ENCODE results near the gene SNRNP200. TPM values are rescaled to one million over a fixed set of nuclear protein-coding genes. Genes with fewer than 3 reads are reported as not detected.
"Not testable (repeated sequence)": the region's sequence is repeated elsewhere in the genome, so short reads cannot be mapped to it uniquely, and the experiment has no call there.

Gene SNRNP200
- total RNA-seq, 4 donors from 2014 or later, result 35.0 to 147 (median 65.5) TPM

- Histone ChIP-seq H3K27ac (peak overlapping the region; percentile 74 to 85), H3K4me3 (peak overlapping the region; percentile 74 to 85), H3K9me3 (no peaks in the 10 kb centered on the region), H3K4me1 (peaks cover 0 to 9% of the 10 kb centered on the region in 2 donors), H3K27me3 (no peaks in the 10 kb centered on the region), H3K36me3 (no peaks in the 10 kb centered on the region)
- intact Hi-C loops (cut with DNase I; ENCODE audit: low total_unique reads), result no loop called here
- no peak for DNase-seq
- no peak for TF ChIP-seq POLR2A (IDR thresholded peaks at IDR 0.05)
Observed at GRCh38 chr2:96304606-96305005, 740 bp downstream of the SNRNP200 start.

- Histone ChIP-seq H3K4me1 (peaks cover 0 to 9% of the 10 kb centered on the region in 2 donors), H3K27me3 (no peaks in the 10 kb centered on the region), H3K36me3 (no peaks in the 10 kb centered on the region), H3K4me3 (no peak overlapping the region), H3K9me3 (no peaks in the 10 kb centered on the region), H3K27ac (no peak overlapping the region)
- TF ChIP-seq POLR2A (IDR thresholded peaks at IDR 0.05) (no peak), CTCF (IDR thresholded peaks at IDR 0.05) (no peak)
- intact Hi-C loops (cut with DNase I; ENCODE audit: low total_unique reads), result no loop called here
- DNase-seq, result no peak
Observed at GRCh38 chr2:96301865-96302264, 3.5 kb downstream of the SNRNP200 start.

GRCh38 chr2:96296925-96297324 lies 8.4 kb downstream of the SNRNP200 start:
- DNase-seq, result no peak
- Histone ChIP-seq H3K27me3 (no peaks in the 10 kb centered on the region), H3K27ac (no peak overlapping the region), H3K9me3 (no peaks in the 10 kb centered on the region), H3K36me3 (no peaks in the 10 kb centered on the region), H3K4me3 (no peak overlapping the region), H3K4me1 (no peaks in the 10 kb centered on the region)
- TF ChIP-seq POLR2A (IDR thresholded peaks at IDR 0.05) (no peak), CTCF (IDR thresholded peaks at IDR 0.05) (no peak)
- intact Hi-C loops (cut with DNase I; ENCODE audit: low total_unique reads), result no loop called here

GRCh38 chr2:96294271-96294670 lies 11.1 kb downstream of the SNRNP200 start:
- H3K4me3 ChIP-seq; H3K27me3 ChIP-seq; H3K9me3 ChIP-seq; intact Hi-C loops (cut with DNase I; ENCODE audit: low total_unique reads); H3K27ac ChIP-seq; H3K36me3 ChIP-seq; DNase-seq; H3K4me1 ChIP-seq: not testable (repeated sequence)

- Histone ChIP-seq H3K9me3 (no peaks in the 10 kb centered on the region), H3K36me3 (no peaks in the 10 kb centered on the region), H3K4me3 (no peak overlapping the region), H3K27ac (no peak overlapping the region), H3K4me1 (no peaks in the 10 kb centered on the region), H3K27me3 (no peaks in the 10 kb centered on the region)
- intact Hi-C loops (cut with DNase I; ENCODE audit: low total_unique reads), result no loop called here
- DNase-seq, result no peak
- no peak for TF ChIP-seq POLR2A (IDR thresholded peaks at IDR 0.05)
- no peak for TF ChIP-seq CTCF (IDR thresholded peaks at IDR 0.05)
Observed at GRCh38 chr2:96291751-96292150, 13.6 kb downstream of the SNRNP200 start.

- TF ChIP-seq POLR2A (IDR thresholded peaks at IDR 0.05) (no peak), CTCF (IDR thresholded peaks at IDR 0.05) (no peak)
- no peak overlapping the region for H3K4me3 ChIP-seq
- H3K4me1 ChIP-seq, result no peaks in the 10 kb centered on the region
- H3K27ac ChIP-seq, result no peak overlapping the region
- no peak for DNase-seq
- H3K36me3 ChIP-seq, result no peaks in the 10 kb centered on the region
- no peaks in the 10 kb centered on the region for H3K9me3 ChIP-seq
- H3K27me3 ChIP-seq, result no peaks in the 10 kb centered on the region
- intact Hi-C loops (cut with DNase I; ENCODE audit: low total_unique reads), result no loop called here
Observed at GRCh38 chr2:96287273-96287856, 18.0 kb downstream of the SNRNP200 start.
